CD4-positive, alpha-beta T cell (primary cell): ENCODE data around the gene MRNIP. TPM values are rescaled to one million over a fixed set of nuclear protein-coding genes. Genes with fewer than 3 reads are reported as not detected.

Experiments
- ATAC-seq: fragments of 200-7000 bp; cut with Tn5 transposase; one replicate; pipeline ENCODE4 v1.10.0; 2022; ENCODE audit warnings: mild to moderate bottlenecking; ENCODE audit not compliant: poor library complexity
- CTCF ChIA-PET: fragments of 350-600 bp; sonication (Branson Sonifier 250); formaldehyde crosslinking; loops from one replicate; lab custom pipeline; 2021; ENCODE audit warnings: antibody characterized with exemption, inconsistent platforms; lab: Charles Lee
- POLR2A ChIA-PET: fragments of 350-600 bp; sonication (Branson Sonifier 250); formaldehyde crosslinking; loops from one replicate; lab custom pipeline; 2021; ENCODE audit warnings: antibody characterized with exemption, inconsistent platforms; lab: Charles Lee
- DNase-seq, 14 experiments: peaks; one replicate each; pipeline ENCODE4 v3.0.0-alpha.2; 2013 to 2020; ENCODE audit warnings: mixed read lengths in 2 of 14
- H3K27ac ChIP-seq, 2 donors: one replicate each; pipeline versions ENCODE4 v1.5.1 to v1.7.0; 2013; ENCODE audit warnings: low read length in 2 of 2, low read depth in 1 of 2, mild to moderate bottlenecking in 1 of 2
- H3K27me3 ChIP-seq, 2 experiments: 1 replicate in 1 of 2; 2 replicates in 1 of 2; pipeline versions ENCODE4 v1.6.1 to v1.7.0; 2013; ENCODE audit warnings: low read length in 2 of 2, control low read depth in 1 of 2, mild to moderate bottlenecking in 1 of 2, moderate library complexity in 1 of 2; ENCODE audit not compliant: insufficient read depth in 2 of 2, control insufficient read depth in 1 of 2
- H3K36me3 ChIP-seq: one replicate; pipeline ENCODE4 v1.6.1; 2013; ENCODE audit warnings: low read length, control low read depth; ENCODE audit not compliant: insufficient read depth
- H3K4me1 ChIP-seq: one replicate; pipeline ENCODE4 v1.6.1; 2013; ENCODE audit warnings: low read length, control low read depth; ENCODE audit not compliant: insufficient read depth
- H3K4me3 ChIP-seq: one replicate; pipeline ENCODE4 v1.5.1; 2013; ENCODE audit warnings: mild to moderate bottlenecking, low read length, moderate library complexity
- H3K9me3 ChIP-seq, 2 experiments: 1 replicate in 1 of 2; 2 replicates in 1 of 2; pipeline versions ENCODE4 v1.6.1 to v1.7.0; 2013; ENCODE audit warnings: low read length in 2 of 2, mild to moderate bottlenecking in 2 of 2, control low read depth in 1 of 2, moderate library complexity in 1 of 2; ENCODE audit not compliant: control insufficient read depth in 1 of 2, insufficient read depth in 1 of 2
- H3K27ac Mint-ChIP-seq: one replicate; pipeline ENCODE4 v1.8.0; 2020; ENCODE audit warnings: mixed read lengths
- H3K27me3 Mint-ChIP-seq: one replicate; pipeline ENCODE4 v1.8.0; 2021; ENCODE audit warnings: mixed read lengths
- H3K36me3 Mint-ChIP-seq: one replicate; pipeline ENCODE4 v1.8.0; 2021; ENCODE audit warnings: low read depth, mixed read lengths
- H3K4me1 Mint-ChIP-seq: one replicate; pipeline ENCODE4 v1.8.0; 2021; ENCODE audit warnings: low read depth, mixed read lengths
- H3K4me3 Mint-ChIP-seq: one replicate; pipeline ENCODE4 v1.8.0; 2020; ENCODE audit warnings: mild to moderate bottlenecking, mixed read lengths
- H3K9me3 Mint-ChIP-seq: one replicate; pipeline ENCODE4 v1.8.0; 2020; ENCODE audit warnings: mixed read lengths
- intact Hi-C, 2 experiments: fragments of 100-400 bp; cut with DNase I in 1 of 2; cut with micrococcal nuclease in 1 of 2; formaldehyde crosslinking; loops; one replicate each; pipeline versions ENCODE4 v1.15.1 to v1.9.0; 2023 to 2025; cut with DNase I, micrococcal nuclease
- total RNA-seq, 174 experiments: library from RNA in 2 of 174; stranded (reverse) in 2 of 174; gene quantifications; one replicate each; pipeline ENCODE4 v1.2.3 and lab custom pipeline; 2021 to 2026
- TF ChIP-seq, protein P1 (sequence below): fragments of 200-600 bp; IDR thresholded peaks from one replicate; pipeline ENCODE4 v1.8.0; 2022; ENCODE audit warnings: antibody characterized with exemption, mild to moderate bottlenecking

Gene MRNIP
- total RNA-seq, 2 experiments from 2014 or later = 31.8 to 32.8 TPM

- Histone ChIP-seq H3K27me3 (no peaks in the 10 kb centered on the region), H3K36me3 (peaks cover 8% of the 10 kb centered on the region), H3K4me1 (peaks cover 38% of the 10 kb centered on the region), H3K27ac (peak within 1 kb of the TSS in 1 of 2 donors; percentile 48), H3K9me3 (no peaks in the 10 kb centered on the region), H3K4me3 (peak within 1 kb of the TSS; percentile 31)
- DNase-seq (peak in 13 of 14 experiments; percentile 38 to 85 (median 55)), ATAC-seq (peak; percentile 64)
- no peaks in the 10 kb centered on the region for H3K9me3 Mint-ChIP-seq
- TF ChIP-seq, protein P1, sequence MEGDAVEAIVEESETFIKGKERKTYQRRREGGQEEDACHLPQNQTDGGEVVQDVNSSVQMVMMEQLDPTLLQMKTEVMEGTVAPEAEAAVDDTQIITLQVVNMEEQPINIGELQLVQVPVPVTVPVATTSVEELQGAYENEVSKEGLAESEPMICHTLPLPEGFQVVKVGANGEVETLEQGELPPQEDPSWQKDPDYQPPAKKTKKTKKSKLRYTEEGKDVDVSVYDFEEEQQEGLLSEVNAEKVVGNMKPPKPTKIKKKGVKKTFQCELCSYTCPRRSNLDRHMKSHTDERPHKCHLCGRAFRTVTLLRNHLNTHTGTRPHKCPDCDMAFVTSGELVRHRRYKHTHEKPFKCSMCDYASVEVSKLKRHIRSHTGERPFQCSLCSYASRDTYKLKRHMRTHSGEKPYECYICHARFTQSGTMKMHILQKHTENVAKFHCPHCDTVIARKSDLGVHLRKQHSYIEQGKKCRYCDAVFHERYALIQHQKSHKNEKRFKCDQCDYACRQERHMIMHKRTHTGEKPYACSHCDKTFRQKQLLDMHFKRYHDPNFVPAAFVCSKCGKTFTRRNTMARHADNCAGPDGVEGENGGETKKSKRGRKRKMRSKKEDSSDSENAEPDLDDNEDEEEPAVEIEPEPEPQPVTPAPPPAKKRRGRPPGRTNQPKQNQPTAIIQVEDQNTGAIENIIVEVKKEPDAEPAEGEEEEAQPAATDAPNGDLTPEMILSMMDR = no peak
- no peaks in the 10 kb centered on the region for H3K27me3 Mint-ChIP-seq
- peaks cover 40% of the 10 kb centered on the region for H3K4me1 Mint-ChIP-seq
- ChIA-PET POLR2A (interaction anchor here (0.9 to 4.6 kb wide), 10 partner anchors 12 to 170 kb away, joined by 3 to 23 read pairs (median 6); partner anchors contain the start of genes HNRNPH1, MAML1, MGAT4B and SQSTM1), CTCF (interaction anchor here (2.8 kb wide), 1 partner anchor 31 kb away, joined by 12 read pairs; no protein-coding TSS in a partner anchor)
- peaks cover 10% of the 10 kb centered on the region for H3K36me3 Mint-ChIP-seq
- intact Hi-C loops = loop anchor here in 1 of 2 experiments (2.0 kb wide), 1 partner anchor 61 kb away; the partner anchor contains the start of gene MAML1
- H3K4me3 Mint-ChIP-seq = peak within 1 kb of the TSS; percentile 82
- peak within 1 kb of the TSS; percentile 85 for H3K27ac Mint-ChIP-seq
Observed at GRCh38 chr5:179793468-179794139, 65.0 kb downstream of the MRNIP start, which contains the start of gene LTC4S. TSS of gene LTC4S (plus strand) at chr5:179793986. CDS start at chr5:179794081, 95 bp downstream.

DNA sequence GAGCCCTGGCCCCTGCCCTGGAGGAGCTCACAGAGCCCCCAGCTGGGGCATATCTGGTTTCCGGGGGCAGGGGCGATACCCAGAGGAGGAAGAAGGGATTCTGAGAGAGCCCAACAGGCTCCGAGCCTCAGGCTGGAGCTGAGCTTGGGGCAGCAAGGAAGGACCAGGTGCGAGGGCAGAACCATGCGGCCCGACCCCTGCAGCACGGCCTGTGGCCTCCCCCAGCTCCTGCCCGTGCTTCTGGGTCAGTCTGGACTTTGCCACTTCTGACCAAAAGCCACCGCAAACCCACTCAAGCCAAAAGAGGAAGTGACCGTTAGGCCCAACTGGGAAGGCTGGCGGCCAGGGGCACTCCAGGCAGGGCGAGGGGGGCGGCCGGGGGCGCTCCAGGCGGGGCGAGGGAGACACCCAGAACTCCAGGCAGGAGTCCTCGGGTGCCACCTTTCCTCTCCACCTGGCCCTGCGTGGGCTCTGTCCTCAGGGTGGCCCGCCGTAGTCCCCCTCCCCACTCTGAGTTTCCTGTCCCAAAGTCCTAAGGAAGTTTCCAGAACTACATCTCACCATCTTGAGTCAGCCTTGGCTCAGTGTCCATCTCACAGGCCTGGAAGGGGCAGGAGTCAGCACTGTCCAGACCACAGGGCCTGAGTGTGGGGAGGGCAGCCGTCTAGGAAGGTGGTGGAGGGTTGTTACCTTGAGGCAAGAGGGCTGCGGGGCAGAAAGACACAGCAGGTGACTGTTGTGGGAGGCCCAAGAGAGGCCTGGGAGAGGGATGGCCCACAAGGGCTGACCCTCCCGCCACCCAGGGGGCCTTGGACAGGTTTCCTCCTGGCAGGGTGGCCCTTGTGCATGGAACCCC is 65.8 kb downstream of the MRNIP start:
- ATAC-seq (no peak), DNase-seq (peak in 1 of 14 experiments; percentile 37)
- Mint-ChIP-seq H3K4me3 (peak overlapping the region; percentile 82), H3K27ac (peak overlapping the region; percentile 85), H3K4me1 (peaks cover 40% of the 10 kb centered on the region), H3K27me3 (no peaks in the 10 kb centered on the region), H3K9me3 (no peaks in the 10 kb centered on the region), H3K36me3 (peaks cover 10% of the 10 kb centered on the region)
- Histone ChIP-seq H3K9me3 (no peaks in the 10 kb centered on the region), H3K27ac (peak overlapping the region in 1 of 2 donors; percentile 48), H3K36me3 (peaks cover under 1% of the 10 kb centered on the region), H3K4me3 (no peak overlapping the region), H3K4me1 (peaks cover 38% of the 10 kb centered on the region), H3K27me3 (no peaks in the 10 kb centered on the region)
- CTCF ChIA-PET = interaction anchor here (2.0 to 2.8 kb wide), 2 partner anchors 9 to 30 kb away, joined by 4 to 12 read pairs; no protein-coding TSS in a partner anchor
- intact Hi-C loops = no loop called here
- TF ChIP-seq, protein P1 = no peak
- POLR2A ChIA-PET = interaction anchor here (0.9 to 4.6 kb wide), 7 partner anchors 13 to 61 kb away, joined by 3 to 23 read pairs (median 7); partner anchors contain the start of genes MAML1, MGAT4B and SQSTM1
